Breast epithelium (tissue), 4 donors: Measurements from ENCODE around the gene DNAH7. TPM values are rescaled to one million over a fixed set of nuclear protein-coding genes. Genes with fewer than 3 reads are reported as not detected.

ENCODE experiments used
- DNase-seq, 2 donors: peaks; one replicate each; pipeline ENCODE4 v3.0.0-alpha.2; 2019; ENCODE audit warnings: low spot score in 2 of 2
- H3K27ac ChIP-seq, 2 donors: fragments of 200-600 bp; sonication (generic) in 1 of 2; one replicate each; pipeline ENCODE4 v1.5.1; 2016 to 2019; ENCODE audit warnings: mild to moderate bottlenecking in 1 of 2
- H3K27me3 ChIP-seq, 2 donors: fragments of 200-600 bp; sonication (generic) in 1 of 2; one replicate each; pipeline versions ENCODE4 v1.5.1 to v1.6.0; 2017 to 2019; ENCODE audit warnings: control low read depth in 1 of 2, mild to moderate bottlenecking in 1 of 2
- H3K36me3 ChIP-seq: fragments of 200-600 bp; one replicate; pipeline ENCODE4 v1.5.1; 2019
- H3K4me1 ChIP-seq, 2 donors: fragments of 200-600 bp; sonication (generic); one replicate each; pipeline ENCODE4 v1.5.1; 2016 to 2019; ENCODE audit warnings: control low read depth in 1 of 2
- H3K4me3 ChIP-seq, 3 donors: fragments of 200-600 bp; sonication (generic); 1 replicate in 2 of 3; 2 replicates in 1 of 3; pipeline ENCODE4 v1.5.1; 2016 to 2019; ENCODE audit warnings: mild to moderate bottlenecking in 3 of 3, moderate library complexity in 2 of 3
- H3K9me3 ChIP-seq, 2 donors: fragments of 200-600 bp; sonication (generic) in 1 of 2; one replicate each; pipeline ENCODE4 v1.5.1; 2016 to 2019; ENCODE audit warnings: control low read depth in 1 of 2
- POLR2A ChIP-seq: fragments of 450-650 bp; IDR thresholded peaks from one replicate; pipeline ENCODE4 v1.6.1; 2016; ENCODE audit warnings: antibody characterized with exemption, mild to moderate bottlenecking, moderate library complexity
- POLR2AphosphoS5 ChIP-seq, 3 donors: sonication (generic); formaldehyde crosslinking; IDR thresholded peaks; one replicate each; pipeline ENCODE4 v1.6.1; 2017; ENCODE audit warnings: antibody characterized with exemption in 3 of 3
- intact Hi-C: fragments of 100-400 bp; cut with DNase I; formaldehyde crosslinking; loops from one replicate; pipeline ENCODE4 v1.15.1; 2023; ENCODE audit warnings: low total_unique reads
- total RNA-seq, 3 donors: library from RNA; depleted of rRNA; stranded (reverse); fragments of >200 nt; gene quantifications; one replicate each; pipeline ENCODE4 v1.1.0, GENCODE V29; 2016
- TF ChIP-seq, protein P1 (sequence below), 3 donors: fragments of 450-650 bp; IDR thresholded peaks; one replicate each; pipeline ENCODE4 v1.5.1; 2016 to 2017; ENCODE audit warnings: antibody characterized with exemption in 3 of 3, mild to moderate bottlenecking in 3 of 3, moderate library complexity in 3 of 3

The DNAH7 gene
- total RNA-seq, 3 donors from 2014 or later, result 1.3 to 10.5 (median 7.2) TPM

DNA sequence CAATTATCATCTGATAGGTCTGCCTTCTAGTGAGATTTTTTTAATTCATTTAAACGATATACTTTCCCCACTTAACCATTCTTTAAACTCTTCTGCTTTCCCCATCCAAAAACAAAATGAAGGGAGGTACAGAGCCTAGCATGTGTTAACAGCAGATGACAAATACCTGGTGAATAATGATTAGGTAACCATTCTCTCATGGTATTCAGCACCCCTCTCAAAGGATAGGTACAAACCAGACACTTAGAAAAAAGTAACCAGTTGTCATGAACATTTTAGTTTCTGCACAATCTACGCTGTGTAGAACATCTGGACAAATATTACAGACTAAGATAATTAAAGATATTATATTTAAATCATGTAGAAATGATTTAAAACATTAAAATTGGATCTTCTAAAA, 56.3 kb downstream of the DNAH7 start:
- intact Hi-C loops, result no loop called here
- no peaks in the 10 kb centered on the region for H3K9me3 ChIP-seq
- TF ChIP-seq, protein P1, sequence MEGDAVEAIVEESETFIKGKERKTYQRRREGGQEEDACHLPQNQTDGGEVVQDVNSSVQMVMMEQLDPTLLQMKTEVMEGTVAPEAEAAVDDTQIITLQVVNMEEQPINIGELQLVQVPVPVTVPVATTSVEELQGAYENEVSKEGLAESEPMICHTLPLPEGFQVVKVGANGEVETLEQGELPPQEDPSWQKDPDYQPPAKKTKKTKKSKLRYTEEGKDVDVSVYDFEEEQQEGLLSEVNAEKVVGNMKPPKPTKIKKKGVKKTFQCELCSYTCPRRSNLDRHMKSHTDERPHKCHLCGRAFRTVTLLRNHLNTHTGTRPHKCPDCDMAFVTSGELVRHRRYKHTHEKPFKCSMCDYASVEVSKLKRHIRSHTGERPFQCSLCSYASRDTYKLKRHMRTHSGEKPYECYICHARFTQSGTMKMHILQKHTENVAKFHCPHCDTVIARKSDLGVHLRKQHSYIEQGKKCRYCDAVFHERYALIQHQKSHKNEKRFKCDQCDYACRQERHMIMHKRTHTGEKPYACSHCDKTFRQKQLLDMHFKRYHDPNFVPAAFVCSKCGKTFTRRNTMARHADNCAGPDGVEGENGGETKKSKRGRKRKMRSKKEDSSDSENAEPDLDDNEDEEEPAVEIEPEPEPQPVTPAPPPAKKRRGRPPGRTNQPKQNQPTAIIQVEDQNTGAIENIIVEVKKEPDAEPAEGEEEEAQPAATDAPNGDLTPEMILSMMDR (IDR thresholded peaks at IDR 0.05), result no peak
- TF ChIP-seq POLR2A (no peak), POLR2AphosphoS5 (IDR thresholded peaks at IDR 0.05) (no peak)
- DNase-seq, result no peak
- H3K4me3 ChIP-seq, result no peak overlapping the region
- H3K4me1 ChIP-seq, result no peaks in the 10 kb centered on the region
- no peak overlapping the region for H3K27ac ChIP-seq
- no peaks in the 10 kb centered on the region for H3K27me3 ChIP-seq
- H3K36me3 ChIP-seq, result no peaks in the 10 kb centered on the region

- no peaks in the 10 kb centered on the region for H3K36me3 ChIP-seq
- H3K27me3 ChIP-seq, result no peaks in the 10 kb centered on the region
- no peak overlapping the region for H3K4me3 ChIP-seq
- H3K27ac ChIP-seq, result no peak overlapping the region
- peaks cover 0 to 2% of the 10 kb centered on the region in 2 donors for H3K9me3 ChIP-seq
- no peak for DNase-seq
- TF ChIP-seq POLR2AphosphoS5 (IDR thresholded peaks at IDR 0.05) (no peak), POLR2A (no peak)
- TF ChIP-seq, protein P1 (IDR thresholded peaks at IDR 0.05), result no peak
- intact Hi-C loops, result no loop called here
- H3K4me1 ChIP-seq, result no peaks in the 10 kb centered on the region
Observed at GRCh38 chr2:196000551-196000950, 68.1 kb downstream of the DNAH7 start.

DNA sequence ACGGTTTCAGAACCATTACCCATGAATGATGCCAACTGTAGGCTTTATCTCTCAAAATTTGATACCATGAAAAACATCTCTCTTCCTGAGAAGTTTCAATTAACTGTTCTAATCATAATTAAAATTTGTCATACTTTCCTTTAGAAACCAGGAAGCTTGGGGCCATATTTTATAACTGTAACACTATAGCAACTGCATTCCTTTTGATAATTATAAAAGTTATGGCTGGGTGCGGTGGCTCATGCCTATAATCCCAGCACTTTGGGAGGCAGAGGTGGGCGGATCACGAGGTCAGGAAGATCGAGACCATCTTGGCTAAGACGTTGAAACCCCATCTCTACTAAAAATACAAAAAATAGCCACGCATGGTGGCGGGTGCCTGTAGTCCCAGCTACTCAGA, 70.6 kb downstream of the DNAH7 start:
- intact Hi-C loops, result no loop called here
- no peaks in the 10 kb centered on the region for H3K27me3 ChIP-seq
- H3K4me3 ChIP-seq, result no peak overlapping the region
- H3K27ac ChIP-seq, result no peak overlapping the region
- H3K4me1 ChIP-seq, result no peaks in the 10 kb centered on the region
- no peaks in the 10 kb centered on the region for H3K9me3 ChIP-seq
- TF ChIP-seq, protein P1 (IDR thresholded peaks at IDR 0.05), result no peak
- TF ChIP-seq POLR2AphosphoS5 (IDR thresholded peaks at IDR 0.05) (no peak), POLR2A (no peak)
- DNase-seq, result no peak
- H3K36me3 ChIP-seq, result no peaks in the 10 kb centered on the region

DNA sequence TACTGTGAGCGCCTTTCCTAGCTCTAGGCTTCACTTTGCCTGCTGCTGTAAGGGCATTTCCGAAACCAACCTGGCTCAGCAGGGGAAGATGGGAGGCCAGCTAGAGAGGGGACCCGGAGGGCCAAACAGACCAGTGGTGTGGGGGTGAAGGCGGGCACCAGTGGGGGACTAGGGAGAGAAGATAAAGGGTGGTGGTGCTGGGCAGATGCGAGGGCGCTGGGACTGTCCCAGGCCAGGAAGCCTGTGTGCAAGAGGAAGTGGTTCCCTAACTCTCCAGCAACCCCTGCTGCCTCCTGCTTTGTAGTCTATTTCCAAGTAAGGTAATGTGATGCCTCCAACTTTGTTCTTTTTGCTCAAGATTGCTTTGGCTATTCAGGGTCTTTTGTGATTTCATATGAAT, 73.1 kb downstream of the DNAH7 start:
- no peaks in the 10 kb centered on the region for H3K9me3 ChIP-seq
- H3K4me1 ChIP-seq, result no peaks in the 10 kb centered on the region
- H3K27ac ChIP-seq, result no peak overlapping the region
- no peaks in the 10 kb centered on the region for H3K27me3 ChIP-seq
- H3K36me3 ChIP-seq, result no peaks in the 10 kb centered on the region
- TF ChIP-seq, protein P1 (IDR thresholded peaks at IDR 0.05), result no peak
- no peak for DNase-seq
- intact Hi-C loops, result no loop called here
- no peak overlapping the region for H3K4me3 ChIP-seq

GRCh38 chr2:195993623-195994022, 75.0 kb downstream of the DNAH7 start:
- Histone ChIP-seq H3K4me1 (no peaks in the 10 kb centered on the region), H3K4me3 (no peak overlapping the region), H3K27ac (no peak overlapping the region), H3K27me3 (no peaks in the 10 kb centered on the region), H3K9me3 (no peaks in the 10 kb centered on the region), H3K36me3 (no peaks in the 10 kb centered on the region)
- intact Hi-C loops, result no loop called here
- no peak for TF ChIP-seq POLR2A
- TF ChIP-seq POLR2AphosphoS5 (IDR thresholded peaks at IDR 0.05), result no peak
- TF ChIP-seq, protein P1 (IDR thresholded peaks at IDR 0.05), result no peak
- DNase-seq, result no peak
